Measurements from ENCODE around the gene LRRC74A. TPM values are rescaled to one million over a fixed set of nuclear protein-coding genes. Genes with fewer than 3 reads are reported as not detected.

LRRC74A gene
- total RNA-seq, 1 donor from 2014 or later = not detected

DNA sequence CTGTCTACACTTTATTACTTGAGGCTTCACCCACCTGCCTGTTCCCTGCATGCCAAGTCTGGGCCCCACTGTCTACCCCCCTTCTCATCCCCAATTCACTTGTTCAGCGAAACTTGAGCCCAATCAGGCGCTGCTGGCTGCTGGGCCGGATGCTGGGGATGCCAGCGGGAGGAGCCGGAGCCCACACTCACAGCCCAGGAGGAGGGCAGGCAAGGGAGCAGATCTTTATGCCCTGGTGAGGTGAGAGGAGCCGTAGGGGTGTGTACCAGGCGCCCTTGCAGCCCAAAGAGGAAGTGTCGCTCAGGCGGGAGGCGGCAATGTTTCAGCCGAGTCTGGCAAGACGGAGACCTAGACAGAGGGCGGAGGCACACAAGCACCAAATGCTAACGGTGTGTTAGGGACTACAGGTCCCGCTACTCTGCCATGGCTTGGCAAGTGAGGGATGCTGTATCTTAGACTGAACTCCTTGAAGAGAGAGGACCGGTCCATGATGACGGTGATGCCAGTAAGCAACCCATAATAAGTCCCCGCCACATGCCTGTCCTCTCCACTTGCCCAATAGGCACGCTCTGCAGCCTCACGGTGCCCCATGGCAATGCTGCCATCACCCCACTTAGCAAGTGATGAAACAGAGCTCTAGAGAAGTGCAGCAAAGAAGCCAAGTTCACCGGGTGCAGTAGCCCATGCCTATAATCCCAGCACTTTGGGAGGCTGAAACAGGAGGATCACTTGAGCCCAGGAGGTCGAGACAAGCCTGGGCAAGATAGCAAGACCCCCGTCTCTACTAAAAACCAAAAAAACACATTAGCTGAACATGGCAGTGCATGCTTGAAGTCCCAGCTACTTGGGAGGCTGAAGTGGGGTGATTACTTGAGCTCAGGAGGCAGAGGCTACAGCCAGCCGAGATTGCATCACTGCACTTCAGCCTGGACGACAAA lies 41.6 kb downstream of the LRRC74A start:
- TF ChIP-seq, protein P1, sequence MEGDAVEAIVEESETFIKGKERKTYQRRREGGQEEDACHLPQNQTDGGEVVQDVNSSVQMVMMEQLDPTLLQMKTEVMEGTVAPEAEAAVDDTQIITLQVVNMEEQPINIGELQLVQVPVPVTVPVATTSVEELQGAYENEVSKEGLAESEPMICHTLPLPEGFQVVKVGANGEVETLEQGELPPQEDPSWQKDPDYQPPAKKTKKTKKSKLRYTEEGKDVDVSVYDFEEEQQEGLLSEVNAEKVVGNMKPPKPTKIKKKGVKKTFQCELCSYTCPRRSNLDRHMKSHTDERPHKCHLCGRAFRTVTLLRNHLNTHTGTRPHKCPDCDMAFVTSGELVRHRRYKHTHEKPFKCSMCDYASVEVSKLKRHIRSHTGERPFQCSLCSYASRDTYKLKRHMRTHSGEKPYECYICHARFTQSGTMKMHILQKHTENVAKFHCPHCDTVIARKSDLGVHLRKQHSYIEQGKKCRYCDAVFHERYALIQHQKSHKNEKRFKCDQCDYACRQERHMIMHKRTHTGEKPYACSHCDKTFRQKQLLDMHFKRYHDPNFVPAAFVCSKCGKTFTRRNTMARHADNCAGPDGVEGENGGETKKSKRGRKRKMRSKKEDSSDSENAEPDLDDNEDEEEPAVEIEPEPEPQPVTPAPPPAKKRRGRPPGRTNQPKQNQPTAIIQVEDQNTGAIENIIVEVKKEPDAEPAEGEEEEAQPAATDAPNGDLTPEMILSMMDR (IDR thresholded peaks at IDR 0.05) = no peak

DNA sequence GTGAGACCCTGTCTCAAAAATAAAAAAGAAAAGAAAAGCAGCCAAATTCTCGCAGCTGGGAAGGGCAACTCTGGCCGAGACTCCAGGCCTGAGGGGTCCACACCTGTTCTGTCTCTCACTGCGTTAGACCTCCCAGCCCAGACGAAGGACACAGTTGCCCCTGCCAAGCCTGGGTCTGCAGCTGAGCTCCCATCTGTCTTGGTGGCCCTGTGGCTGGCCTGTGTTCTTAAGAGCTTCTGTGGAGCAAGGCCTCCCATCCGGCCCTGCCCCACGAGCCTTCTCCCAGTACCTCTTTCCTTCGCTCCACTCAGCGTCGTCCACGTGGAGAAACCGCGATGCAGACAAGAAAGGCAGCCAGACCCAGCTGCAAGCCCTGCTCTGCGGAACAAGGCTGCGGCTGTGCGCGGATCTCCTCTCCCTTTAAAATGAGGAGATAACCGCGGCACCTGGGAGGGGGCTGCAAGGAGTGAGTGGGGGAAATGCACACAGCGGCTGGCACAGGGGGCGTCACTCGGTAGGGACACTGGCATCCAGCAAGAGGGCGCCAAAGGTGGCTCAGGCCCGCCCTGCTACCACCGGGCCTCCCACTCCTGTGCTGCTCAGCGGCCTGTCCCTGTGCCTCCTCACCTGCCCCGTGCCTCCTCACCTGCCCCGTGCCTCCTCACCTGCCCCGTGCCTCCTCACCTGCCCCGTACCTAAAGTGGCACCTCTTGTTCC lies 42.4 kb downstream of the LRRC74A start:
- Mint-ChIP-seq H3K9me3 (ENCODE audit: unreplicated experiment) (no peaks in the 10 kb centered on the region), H3K4me1 (ENCODE audit: unreplicated experiment) (peaks cover 12% of the 10 kb centered on the region), H3K36me3 (ENCODE audit: unreplicated experiment) (no peaks in the 10 kb centered on the region), H3K27ac (ENCODE audit: unreplicated experiment) (no peak overlapping the region), H3K4me3 (ENCODE audit: unreplicated experiment) (no peak overlapping the region), H3K27me3 (ENCODE audit: unreplicated experiment) (peaks cover 29% of the 10 kb centered on the region)
- no peak for DNase-seq (ENCODE audit: extremely low spot score, unreplicated experiment)
- TF ChIP-seq, protein P1 (IDR thresholded peaks at IDR 0.05) = no peak

More for the DNA sequence above, 41.6 kb downstream of the LRRC74A start:
- no peak overlapping the region for H3K4me3 Mint-ChIP-seq (ENCODE audit: unreplicated experiment)
- H3K27me3 Mint-ChIP-seq (ENCODE audit: unreplicated experiment) = peaks cover 37% of the 10 kb centered on the region
- H3K9me3 Mint-ChIP-seq (ENCODE audit: unreplicated experiment) = no peaks in the 10 kb centered on the region
- no peak overlapping the region for H3K27ac Mint-ChIP-seq (ENCODE audit: unreplicated experiment)
- DNase-seq (ENCODE audit: extremely low spot score, unreplicated experiment) = no peak
- H3K4me1 Mint-ChIP-seq (ENCODE audit: unreplicated experiment) = peaks cover 15% of the 10 kb centered on the region
- H3K36me3 Mint-ChIP-seq (ENCODE audit: unreplicated experiment) = no peaks in the 10 kb centered on the region

DNA sequence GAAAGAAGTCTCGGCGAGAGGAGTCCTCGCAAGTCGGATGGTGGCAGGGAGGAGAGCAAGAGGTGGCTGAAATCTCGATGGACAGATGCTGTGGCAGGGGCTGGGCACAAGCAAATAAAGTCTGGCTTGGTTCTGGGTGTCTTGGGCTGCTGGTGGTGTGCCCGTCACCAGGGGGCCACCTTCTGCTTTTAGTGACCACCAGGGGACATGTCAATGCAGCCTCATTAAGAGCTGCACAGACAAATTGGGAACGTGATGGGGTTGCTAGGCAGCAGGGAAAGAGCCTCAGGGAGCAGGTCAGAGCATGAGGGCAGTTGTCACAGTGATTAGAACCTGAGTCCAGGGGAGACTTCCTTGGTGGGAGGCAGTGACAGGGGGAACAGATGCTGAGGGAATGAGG lies 44.0 kb downstream of the LRRC74A start:
- Mint-ChIP-seq H3K9me3 (ENCODE audit: unreplicated experiment) (no peaks in the 10 kb centered on the region), H3K27me3 (ENCODE audit: unreplicated experiment) (peaks cover 21% of the 10 kb centered on the region), H3K27ac (ENCODE audit: unreplicated experiment) (no peak overlapping the region), H3K36me3 (ENCODE audit: unreplicated experiment) (no peaks in the 10 kb centered on the region), H3K4me3 (ENCODE audit: unreplicated experiment) (no peak overlapping the region), H3K4me1 (ENCODE audit: unreplicated experiment) (no peaks in the 10 kb centered on the region)
- no peak for DNase-seq (ENCODE audit: extremely low spot score, unreplicated experiment)
- TF ChIP-seq, protein P1 (IDR thresholded peaks at IDR 0.05) = peak; percentile 25

DNA sequence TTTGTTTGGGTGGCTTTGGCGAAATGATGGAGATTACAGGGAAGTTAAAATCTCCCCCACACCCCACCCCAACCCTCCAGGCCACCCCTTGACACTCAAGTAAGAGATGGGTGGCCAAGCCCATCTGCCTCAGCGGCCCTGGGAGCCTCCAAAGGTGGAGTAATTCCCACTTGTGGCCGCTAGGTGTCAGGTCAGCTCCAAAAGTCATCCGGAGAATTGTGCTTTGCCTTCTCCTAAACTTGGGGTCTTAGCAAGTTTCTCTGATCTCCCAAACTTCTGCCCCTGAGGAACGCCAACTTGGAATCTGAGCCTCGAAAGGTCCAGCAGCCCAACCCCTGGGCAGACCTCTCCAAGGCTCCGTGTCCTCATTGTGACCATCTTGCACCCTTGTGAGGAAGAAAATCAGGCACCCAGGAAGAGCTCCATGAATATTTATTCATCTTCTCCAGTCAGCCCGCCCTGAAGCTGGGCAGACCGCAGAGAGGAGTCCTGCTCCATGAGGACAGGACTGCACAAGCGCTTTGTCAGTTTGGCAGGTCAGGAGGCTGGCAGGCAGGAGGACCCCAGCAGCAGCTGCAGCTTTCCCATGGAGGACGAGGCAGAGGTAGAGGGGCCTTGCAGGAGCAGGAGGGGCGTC lies 46.7 kb downstream of the LRRC74A start:
- Mint-ChIP-seq H3K9me3 (ENCODE audit: unreplicated experiment) (no peaks in the 10 kb centered on the region), H3K4me1 (ENCODE audit: unreplicated experiment) (peaks cover 3% of the 10 kb centered on the region), H3K27ac (ENCODE audit: unreplicated experiment) (no peak overlapping the region), H3K4me3 (ENCODE audit: unreplicated experiment) (no peak overlapping the region), H3K36me3 (ENCODE audit: unreplicated experiment) (no peaks in the 10 kb centered on the region), H3K27me3 (ENCODE audit: unreplicated experiment) (peaks cover 17% of the 10 kb centered on the region)
- no peak for DNase-seq (ENCODE audit: extremely low spot score, unreplicated experiment)
- TF ChIP-seq, protein P1 (IDR thresholded peaks at IDR 0.05) = peak; percentile 83

Measured in osteocyte (in vitro differentiated cells).